Activated CD4-positive, CD25-positive, alpha-beta regulatory T cell treated with anti-CD3 and anti-CD28 coated beads, Interleukin-2, amount 50 U/mL, for 16 hours (primary cell): ENCODE results near the gene ARHGEF4.
A peak's percentile ranks its signal among the peaks of the same experiment; 100 is the strongest.

Experiments
- DNase-seq: peaks from one replicate; pipeline ENCODE4 v3.0.0-alpha.2; 2020; ENCODE audit warnings: low read depth, low spot score

The ARHGEF4 gene

GRCh38 chr2:130819608-130820278 is 17.0 kb upstream of the ARHGEF4 start:
- DNase-seq = no peak

DNA sequence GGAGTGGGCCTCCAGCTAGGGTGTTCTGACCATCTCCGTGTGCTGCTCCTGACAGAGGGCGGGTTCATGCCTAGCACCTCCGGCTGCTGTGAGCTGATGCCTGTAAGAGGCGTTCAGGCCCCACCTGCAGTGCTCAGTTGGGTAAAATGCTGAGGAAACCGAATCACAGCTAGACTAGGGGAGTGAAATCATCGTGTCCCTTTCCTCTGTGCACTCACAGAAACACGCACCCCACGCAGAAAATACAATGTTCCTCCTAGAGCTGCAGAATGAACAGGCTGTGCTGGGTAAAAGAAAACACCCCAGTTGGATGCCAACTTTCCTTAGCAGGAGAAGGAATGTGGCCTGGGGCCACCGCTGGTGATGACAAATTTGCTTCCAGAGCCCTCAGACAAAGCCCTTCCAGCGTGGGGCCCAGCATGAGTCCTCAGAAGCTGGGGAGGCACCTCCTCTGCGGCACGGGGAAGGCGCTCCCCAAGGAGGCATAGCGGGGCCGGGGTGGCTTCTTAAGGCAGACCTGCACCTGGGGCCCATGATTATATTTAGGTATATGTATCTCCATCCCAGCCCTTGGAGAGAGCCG is 16.3 kb upstream of the ARHGEF4 start:
- DNase-seq = no peak

- no peak for DNase-seq
Observed at GRCh38 chr2:130821867-130822266, 14.8 kb upstream of the ARHGEF4 start.

GRCh38 chr2:130822766-130823165 is 13.9 kb upstream of the ARHGEF4 start:
- no peak for DNase-seq

DNA sequence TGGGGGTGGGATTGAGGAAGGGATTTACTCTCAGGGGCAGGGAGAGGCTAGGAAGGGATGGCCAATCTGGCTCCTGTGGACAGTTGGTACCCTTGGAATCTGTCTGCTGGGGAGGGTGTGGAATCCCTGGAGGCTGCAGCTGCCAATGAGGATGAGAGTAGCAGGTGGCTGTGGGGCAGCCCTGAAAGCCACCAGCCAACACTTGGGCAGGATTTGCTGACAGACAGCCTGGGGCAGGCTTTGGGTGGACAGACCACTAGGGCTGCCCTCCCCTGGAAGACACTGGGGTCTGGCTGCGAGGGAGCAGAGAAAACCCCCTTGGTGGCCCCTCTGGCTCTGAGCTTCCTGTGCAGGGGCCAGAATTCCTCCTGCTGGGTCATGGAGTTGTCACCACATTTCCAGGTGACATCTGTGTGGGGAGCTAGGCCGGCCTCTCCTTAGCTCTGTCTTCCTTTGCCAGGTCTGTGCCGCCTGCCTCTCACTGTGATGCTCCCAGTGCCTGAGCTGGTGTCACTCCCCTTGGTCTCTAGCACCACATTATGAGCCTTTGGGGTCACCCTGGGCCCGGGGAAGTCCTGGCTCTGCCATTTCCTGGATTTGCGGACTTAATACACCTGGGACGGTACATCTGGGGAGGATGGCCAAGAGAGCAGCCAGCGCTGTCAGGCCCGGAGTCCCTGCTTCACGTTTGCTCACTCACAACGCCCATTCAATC is 13.4 kb upstream of the ARHGEF4 start:
- no peak for DNase-seq

DNA sequence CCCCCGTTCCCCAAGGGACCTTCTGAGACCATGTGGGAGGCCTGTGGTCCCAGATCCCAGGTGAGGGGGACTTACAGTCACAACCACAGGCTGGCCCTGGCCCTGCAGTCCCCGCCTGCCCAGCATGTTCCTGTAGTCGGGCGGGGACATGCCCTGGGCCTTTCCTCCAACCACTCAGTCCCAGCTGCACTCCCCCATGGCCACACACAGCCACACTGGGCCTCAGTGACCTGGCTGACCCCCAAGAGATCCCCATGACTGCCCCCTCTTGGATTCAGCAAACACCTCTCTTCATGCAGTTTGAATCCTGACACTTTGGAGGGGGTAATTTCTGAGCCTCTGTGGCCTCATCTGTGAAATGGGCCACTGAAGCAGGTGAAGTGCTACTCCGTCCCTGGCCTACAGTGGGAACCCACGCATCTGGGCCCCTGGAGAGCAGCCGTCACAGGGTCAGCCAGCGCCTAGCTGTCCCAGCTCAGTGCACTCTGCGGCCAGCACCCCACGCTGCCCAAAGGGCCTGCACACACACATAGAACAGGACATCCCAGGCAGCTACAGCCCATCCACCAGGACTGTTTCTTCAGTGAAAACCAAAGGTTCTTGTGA is 12.7 kb upstream of the ARHGEF4 start:
- peak; percentile 6 for DNase-seq

- peak; percentile 71 for DNase-seq
Observed at GRCh38 chr2:130824492-130825061, 12.1 kb upstream of the ARHGEF4 start.

GRCh38 chr2:130825231-130825965 is 11.3 kb upstream of the ARHGEF4 start:
- no peak for DNase-seq

DNA sequence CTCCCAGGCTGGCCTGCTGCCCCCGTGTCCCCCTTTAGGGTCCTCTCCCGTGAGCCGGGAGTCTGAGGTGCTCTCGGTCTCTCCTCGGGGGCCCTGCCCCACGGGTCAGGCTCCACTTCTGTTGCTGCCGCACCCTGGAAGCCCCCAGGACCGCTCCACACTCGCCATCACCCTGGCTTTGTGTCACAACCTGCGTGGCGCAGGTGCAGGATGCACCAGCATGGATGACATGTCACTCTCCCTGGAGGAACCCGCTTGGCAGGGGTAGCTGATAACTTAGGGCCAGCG is 10.8 kb upstream of the ARHGEF4 start:
- DNase-seq = no peak

DNA sequence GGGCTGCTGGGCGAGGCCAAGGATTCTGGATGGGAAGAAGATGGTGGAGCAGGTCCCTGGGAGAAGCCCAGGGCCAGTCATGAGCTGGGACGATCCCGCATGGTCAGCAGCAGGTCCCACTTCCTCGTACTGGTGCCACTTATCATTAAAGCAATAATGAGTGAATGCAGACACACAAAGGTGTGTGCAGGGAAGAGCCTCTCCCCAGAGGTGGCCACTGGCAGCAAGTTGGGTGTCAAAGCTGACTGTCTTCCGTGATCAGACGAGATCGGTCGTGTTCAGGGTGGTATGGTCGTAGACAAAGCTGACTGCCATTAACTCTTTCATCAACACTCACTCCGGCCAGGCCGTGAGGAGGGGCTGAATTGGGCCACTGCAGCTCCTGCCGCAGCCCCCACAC is 10.3 kb upstream of the ARHGEF4 start:
- DNase-seq = no peak

GRCh38 chr2:130826821-130827501 is 9.8 kb upstream of the ARHGEF4 start:
- no peak for DNase-seq

DNA sequence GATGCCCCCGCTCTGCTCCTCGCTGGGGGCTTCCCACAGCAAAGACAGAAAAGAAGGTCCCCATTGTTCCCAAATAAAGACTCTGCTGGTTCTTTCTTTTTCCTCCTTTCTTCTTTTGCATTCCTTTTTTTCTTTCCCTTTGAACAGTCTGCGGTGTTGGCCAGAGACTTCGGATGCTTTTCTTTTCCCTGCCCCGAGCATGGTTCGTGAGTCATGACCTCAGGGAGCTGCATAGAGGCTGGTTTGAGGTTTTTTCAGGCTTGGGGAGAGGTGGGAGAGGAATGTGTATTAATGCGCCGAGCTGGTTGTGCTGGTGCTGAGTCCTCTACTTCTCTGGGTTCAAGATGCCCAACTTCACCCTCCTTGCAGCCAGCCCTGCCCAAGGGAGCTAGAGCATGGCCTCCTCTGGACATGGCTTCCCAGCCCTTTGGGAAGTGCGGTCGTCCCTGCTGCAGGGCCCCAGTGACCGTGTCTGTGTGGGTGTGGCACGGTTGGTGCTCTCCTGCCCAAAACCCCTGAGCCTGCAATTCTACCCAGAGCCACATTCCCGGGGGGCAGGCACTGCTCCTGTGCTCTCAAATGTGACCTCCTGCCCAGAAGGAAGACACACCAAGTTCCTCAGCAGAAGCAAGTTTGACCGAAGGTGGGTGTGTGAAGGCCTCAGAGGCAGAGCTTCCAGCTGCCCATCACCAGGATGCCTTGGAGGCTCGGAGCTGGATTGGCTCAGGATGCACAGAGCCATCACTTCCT is 9.0 kb upstream of the ARHGEF4 start:
- no peak for DNase-seq

DNA sequence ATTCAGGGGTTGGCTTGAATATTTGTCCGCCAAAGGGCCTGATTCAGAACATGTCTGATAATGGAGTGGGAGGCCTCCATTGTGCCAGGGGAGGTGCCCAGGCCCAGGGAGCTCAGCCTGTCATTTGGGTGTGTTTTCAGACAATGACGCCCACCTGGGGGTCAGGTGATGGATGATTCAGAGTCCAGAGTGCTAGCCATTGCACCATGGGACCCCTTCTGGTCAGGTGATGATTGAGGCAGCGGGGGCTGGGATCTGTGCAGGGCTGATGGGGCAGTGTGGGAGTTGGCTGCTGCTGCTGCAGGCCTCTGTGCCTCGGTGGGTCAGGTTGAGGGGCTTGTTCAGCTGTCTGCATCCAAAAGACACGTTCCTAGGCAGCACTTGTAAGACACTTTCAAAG is 8.3 kb upstream of the ARHGEF4 start:
- no peak for DNase-seq

GRCh38 chr2:130829015-130829414 is 7.7 kb upstream of the ARHGEF4 start:
- no peak for DNase-seq

GRCh38 chr2:130830538-130830937 is 6.2 kb upstream of the ARHGEF4 start:
- DNase-seq = no peak

DNA sequence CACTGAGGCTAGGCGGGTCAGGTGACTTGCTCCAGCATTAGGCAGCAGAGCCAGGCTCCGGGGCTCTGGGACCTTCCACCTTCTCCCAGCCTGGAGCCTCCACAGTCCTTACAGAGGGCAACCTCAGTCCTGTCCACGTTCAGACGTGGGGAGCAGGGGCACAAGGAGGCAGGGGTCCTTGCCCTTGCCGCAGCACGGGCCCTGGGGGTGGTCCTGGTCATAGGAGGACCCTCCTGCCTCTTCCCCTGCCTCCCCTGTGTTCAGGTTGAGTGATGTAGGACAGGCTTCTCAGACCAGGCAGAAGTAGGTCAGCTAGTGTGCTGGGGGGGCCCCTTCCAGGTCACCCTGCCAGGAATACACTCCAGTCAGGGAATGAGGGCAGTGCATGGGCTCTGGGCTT is 5.4 kb upstream of the ARHGEF4 start:
- DNase-seq = no peak

GRCh38 chr2:130832296-130832940 is 4.3 kb upstream of the ARHGEF4 start:
- DNase-seq = no peak

GRCh38 chr2:130834091-130834930 is 2.4 kb upstream of the ARHGEF4 start:
- no peak for DNase-seq
